Measurements from ENCODE around the gene CD96.

CD96 gene

GRCh38 chr3:111594781-111595180 is 52.8 kb downstream of the CD96 start:
- DNase-seq, result no peak

- DNase-seq, result no peak
These were observed 53.2 kb downstream of the CD96 start, which contains the start of gene ZBED2 for GRCh38 chr3:111595232-111595631. TSS of gene ZBED2 (minus strand) at chr3:111595346. CDS start at chr3:111594201, 1,145 bp downstream.

GRCh38 chr3:111596328-111596727 is 54.3 kb downstream of the CD96 start:
- DNase-seq, result no peak

GRCh38 chr3:111598139-111598538 is 56.1 kb downstream of the CD96 start:
- DNase-seq, result no peak

- no peak for DNase-seq
These were observed 56.6 kb downstream of the CD96 start for GRCh38 chr3:111598552-111598951.

DNA sequence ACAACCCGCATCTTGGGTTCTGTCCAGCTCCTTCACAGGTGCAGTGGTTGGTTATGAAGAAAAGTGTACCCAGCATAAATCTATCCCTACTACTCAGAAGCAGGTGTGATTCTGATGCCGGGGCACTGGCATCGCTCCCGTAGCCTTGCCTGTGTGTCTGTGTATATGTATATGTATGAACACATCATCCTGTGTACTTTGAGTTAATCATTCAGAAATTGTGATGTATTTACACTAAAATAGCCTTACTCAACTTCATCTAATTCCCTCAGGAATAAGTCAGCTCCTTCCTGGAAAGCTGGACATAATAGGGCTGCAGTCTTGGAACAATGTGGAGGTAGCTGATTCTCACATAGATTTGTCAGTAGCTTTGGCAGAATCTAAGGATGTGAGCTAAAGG is 59.8 kb downstream of the CD96 start:
- peak; percentile 24 for DNase-seq

DNA sequence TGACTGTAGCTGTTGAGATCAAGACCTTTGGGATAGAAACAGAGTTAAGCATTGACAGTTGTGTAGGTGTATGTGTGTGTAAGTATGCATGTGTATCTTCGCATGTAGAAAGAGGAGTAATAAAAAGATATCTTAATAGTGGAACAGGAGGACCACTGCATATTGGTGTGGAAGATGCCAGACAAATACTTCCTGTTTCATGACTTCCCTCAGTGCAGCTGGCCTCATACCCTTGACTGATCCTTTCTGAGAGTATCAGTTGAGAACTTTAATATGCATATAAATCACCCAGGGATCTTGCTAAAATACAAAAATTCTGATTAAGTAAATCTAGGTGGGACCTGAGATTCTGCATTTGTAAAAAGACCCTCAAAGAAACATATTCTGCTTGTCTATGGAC is 61.7 kb downstream of the CD96 start:
- no peak for DNase-seq

DNA sequence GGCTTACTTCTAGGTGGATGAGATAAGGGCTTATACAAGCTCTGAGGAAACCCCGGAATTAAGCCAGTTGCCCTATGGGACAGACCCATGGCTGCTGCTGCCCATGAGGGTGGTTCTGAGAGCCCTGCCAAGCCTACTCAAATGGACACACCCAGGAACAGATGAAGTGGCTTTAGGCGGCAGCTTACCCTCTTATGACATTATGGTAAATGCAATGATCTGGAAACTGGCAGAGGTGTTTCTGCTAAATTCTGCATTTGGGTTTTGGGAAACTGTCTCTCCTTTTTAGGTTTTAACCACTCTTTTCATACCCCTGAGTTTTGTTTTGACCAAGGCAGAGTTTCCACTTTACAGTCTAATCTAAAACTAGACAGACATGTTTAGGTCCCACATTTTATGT is 62.1 kb downstream of the CD96 start:
- no peak for DNase-seq

GRCh38 chr3:111605018-111605417 is 63.0 kb downstream of the CD96 start:
- no peak for DNase-seq

DNA sequence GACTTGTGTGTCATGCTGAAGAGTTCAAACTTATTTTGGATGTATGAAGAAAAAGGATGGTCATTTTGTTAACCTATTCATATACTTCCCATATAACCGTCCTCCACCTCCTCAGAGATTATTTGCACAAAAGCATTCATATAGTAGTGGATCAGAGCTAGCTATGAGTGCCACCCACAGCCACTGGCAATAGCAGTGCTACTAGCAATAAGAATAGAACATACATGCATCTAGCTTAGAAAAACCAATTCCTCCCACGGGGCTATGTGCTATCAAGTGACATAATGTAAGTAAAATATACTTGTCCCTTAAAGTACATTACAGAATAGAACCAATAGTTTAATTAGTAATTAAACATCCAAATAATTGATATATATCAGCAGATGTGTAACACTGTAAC is 63.5 kb downstream of the CD96 start:
- no peak for DNase-seq

- DNase-seq, result no peak
These were observed 65.4 kb downstream of the CD96 start for GRCh38 chr3:111607240-111607920.

- DNase-seq, result no peak
These were observed 66.4 kb downstream of the CD96 start for GRCh38 chr3:111608383-111608782.

DNA sequence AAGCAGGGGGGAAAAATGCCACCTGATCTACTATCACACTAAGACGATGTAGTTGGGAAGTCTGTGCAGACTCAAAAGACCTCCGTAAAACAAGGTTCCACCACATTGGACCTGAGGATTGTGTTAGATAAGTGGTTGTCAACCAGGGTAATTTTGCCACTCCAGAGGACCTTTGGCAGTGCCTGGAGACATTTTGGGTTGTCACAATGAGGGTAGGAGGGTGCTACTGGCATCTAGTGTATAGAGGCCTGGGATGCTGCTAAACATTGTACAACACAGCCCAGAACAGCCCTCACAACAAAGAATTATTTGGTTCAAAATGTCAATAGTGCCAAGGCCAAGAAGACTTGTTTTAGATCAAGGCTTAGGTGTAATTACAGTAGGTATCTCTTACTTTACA is 67.7 kb downstream of the CD96 start:
- no peak for DNase-seq

- DNase-seq, result no peak
These were observed 68.2 kb downstream of the CD96 start for GRCh38 chr3:111610189-111610588.

- DNase-seq, result no peak
These were observed 68.6 kb downstream of the CD96 start for GRCh38 chr3:111610612-111611054.

DNA sequence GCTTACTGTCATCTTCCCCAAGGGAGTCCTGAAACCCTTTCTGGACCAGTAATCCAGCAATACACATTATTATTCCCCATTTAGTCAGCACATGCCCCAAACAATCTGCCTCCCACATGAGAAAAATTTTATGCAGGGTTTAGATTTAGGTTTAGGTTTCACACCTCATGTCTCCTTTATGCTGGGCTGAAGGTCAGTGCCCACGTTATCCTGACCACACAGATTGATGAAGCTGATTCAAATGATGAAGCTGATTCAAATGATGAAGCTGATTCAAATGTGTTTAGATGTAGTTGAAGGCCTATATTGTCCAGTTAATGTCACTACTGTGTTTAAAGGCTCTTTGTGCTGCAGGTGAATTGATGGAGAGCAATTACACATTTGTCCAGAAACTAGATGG is 71.3 kb downstream of the CD96 start:
- DNase-seq, result no peak

GRCh38 chr3:111615880-111616279 is 73.9 kb downstream of the CD96 start:
- no peak for DNase-seq

- peak; percentile 13 for DNase-seq
These were observed 74.6 kb downstream of the CD96 start for GRCh38 chr3:111616417-111617105.

DNA sequence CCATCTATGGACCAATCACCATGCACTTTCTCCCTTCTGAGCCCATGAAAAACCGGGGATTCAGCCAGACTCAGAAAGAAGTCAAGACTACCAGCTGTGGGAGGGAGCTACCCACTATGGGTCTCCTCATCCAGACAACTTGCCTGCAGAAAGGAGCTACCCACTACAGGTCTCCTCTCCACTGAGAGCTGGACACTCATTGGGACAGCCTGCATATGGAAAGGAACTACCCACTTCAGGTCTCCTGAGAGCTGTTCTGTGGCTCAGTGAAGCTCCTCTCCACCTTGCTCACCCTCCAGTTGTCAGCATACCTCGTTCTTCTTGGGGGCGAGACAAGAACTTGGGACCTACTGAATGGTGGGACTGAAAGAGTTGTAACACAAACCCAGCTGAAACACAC is 75.4 kb downstream of the CD96 start:
- DNase-seq, result no peak

DNA sequence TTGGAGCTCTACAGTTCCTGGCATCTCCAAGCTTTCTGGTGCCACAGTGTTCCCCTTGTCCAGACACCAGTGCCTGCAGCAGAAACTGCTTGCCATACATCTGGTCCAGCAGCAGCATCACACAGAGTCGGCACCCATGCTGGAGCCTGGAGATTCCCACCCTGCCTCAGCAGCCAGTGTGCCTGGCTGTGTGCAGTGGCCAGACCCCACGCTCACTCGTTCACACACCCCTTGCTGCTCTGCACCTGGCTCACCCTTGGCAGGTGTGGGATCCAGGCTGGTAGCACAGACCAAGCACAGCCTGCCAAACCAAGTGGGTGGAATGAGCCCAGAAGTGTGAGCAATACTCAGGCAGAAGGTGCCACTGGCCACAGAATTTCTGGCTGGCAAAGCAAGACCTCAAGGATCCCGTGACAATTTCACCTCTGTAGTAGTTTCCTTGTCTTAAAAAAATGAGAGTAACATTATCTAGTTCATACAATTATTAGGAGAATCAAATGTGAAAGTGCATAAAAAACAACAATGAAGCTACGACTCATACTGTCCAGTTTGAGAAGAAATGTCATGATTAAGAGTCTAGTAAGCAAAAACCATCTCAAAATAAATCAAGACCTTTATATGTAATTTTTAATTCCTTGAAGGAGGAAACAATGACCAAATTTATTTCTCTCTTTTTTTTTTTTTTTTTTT is 76.1 kb downstream of the CD96 start:
- no peak for DNase-seq

DNA sequence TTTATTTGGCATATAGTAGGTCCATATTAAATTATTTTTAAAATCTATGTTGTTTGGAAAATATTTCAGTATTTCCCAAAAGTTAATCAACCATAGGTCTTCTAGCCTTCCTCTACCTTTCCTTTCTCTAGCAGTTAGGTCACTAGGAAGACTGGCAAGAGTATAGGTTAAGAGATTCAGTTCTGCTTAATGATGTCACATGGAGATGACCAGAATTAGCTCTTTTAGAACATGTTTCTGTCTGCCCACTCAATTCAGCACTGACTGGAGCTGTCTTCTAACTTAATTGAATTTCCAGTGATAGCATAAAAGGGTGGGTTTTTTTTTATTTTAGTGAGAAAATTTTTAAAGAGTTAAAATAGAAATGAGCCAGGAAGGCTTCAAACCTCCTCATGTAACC is 76.9 kb downstream of the CD96 start:
- no peak for DNase-seq

DNA sequence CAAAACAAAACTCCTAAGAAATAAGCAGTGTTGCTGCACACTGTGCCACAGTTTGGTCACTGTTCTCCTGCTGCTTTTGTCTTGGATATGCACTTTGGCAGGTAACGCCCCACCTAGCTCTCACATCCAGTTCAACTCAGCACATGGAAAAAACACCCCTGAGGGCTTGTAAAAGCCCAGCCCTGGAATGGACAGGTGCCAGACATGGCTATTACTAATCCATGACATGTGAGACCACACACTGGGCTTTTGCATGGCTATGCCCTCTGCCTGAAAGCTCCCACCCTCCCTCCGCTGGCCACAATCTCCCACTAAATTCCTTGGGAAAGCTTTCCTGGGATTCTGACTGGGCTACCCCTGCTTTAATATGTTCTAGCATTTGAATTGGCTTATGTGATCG is 77.8 kb downstream of the CD96 start:
- DNase-seq, result no peak

GRCh38 chr3:111621535-111621934 is 79.5 kb downstream of the CD96 start:
- peak; percentile 42 for DNase-seq

- DNase-seq, result no peak
These were observed 85.1 kb downstream of the CD96 start for GRCh38 chr3:111627092-111627491.

Data from RPMI8226 (cell line).